NT2/D1 (cell line): ENCODE results near the gene SCIN.

Experiments used
- SUZ12 ChIP-seq: IDR thresholded peaks from 2 replicates; pipeline ENCODE4 v1.6.1; 2011; ENCODE audit not compliant: insufficient read length, insufficient read depth; ENCODE audit errors: extremely low read depth
- YY1 ChIP-seq: IDR thresholded peaks from 2 replicates; pipeline ENCODE4 v1.6.1; 2011; ENCODE audit not compliant: insufficient read length, insufficient read depth
- ZNF274 ChIP-seq: IDR thresholded peaks from 2 replicates; pipeline ENCODE4 v1.6.1; 2011; ENCODE audit warnings: mild to moderate bottlenecking, low read depth, low read length

GRCh38 chr7:12670743-12671520, 100.4 kb downstream of the SCIN start:
- TF ChIP-seq SUZ12 (no peak), ZNF274 (no peak), YY1 (no peak)
